Ascending aorta (tissue), 2 donors: ENCODE data around the gene ATP6V1G3. TPM values are rescaled to one million over a fixed set of nuclear protein-coding genes. Genes with fewer than 3 reads are reported as not detected.

ENCODE experiments used
- DNase-seq, 2 donors: peaks; one replicate each; pipeline ENCODE4 v3.0.0-alpha.2; 2019; ENCODE audit warnings: low spot score in 2 of 2
- H3K27ac ChIP-seq, 2 donors: fragments of 200-600 bp; sonication (generic); one replicate each; pipeline ENCODE4 v1.5.1; 2016 to 2017; ENCODE audit warnings: mild to moderate bottlenecking in 1 of 2
- H3K27me3 ChIP-seq: fragments of 200-600 bp; sonication (generic); one replicate; pipeline ENCODE4 v1.5.1; 2017
- H3K36me3 ChIP-seq, 2 donors: fragments of 200-600 bp; sonication (generic); one replicate each; pipeline ENCODE4 v1.5.1; 2016
- H3K4me1 ChIP-seq, 2 donors: fragments of 200-600 bp; sonication (generic); one replicate each; pipeline ENCODE4 v1.5.1; 2016 to 2017; ENCODE audit warnings: mild to moderate bottlenecking in 1 of 2
- H3K4me3 ChIP-seq, 2 donors: fragments of 200-600 bp; sonication (generic); one replicate each; pipeline ENCODE4 v1.5.1; 2016 to 2017; ENCODE audit warnings: mild to moderate bottlenecking in 1 of 2
- H3K9me3 ChIP-seq, 2 donors: fragments of 200-600 bp; sonication (generic); one replicate each; pipeline ENCODE4 v1.5.1; 2016
- CTCF ChIP-seq, 3 experiments: fragments of 200-600 bp in 2 of 3; fragments of 450-650 bp in 1 of 3; sonication (generic) in 2 of 3; IDR thresholded peaks; one replicate each; pipeline ENCODE4 v1.5.1; 2016 to 2019; ENCODE audit warnings: antibody characterized with exemption in 3 of 3, mild to moderate bottlenecking in 1 of 3, moderate library complexity in 1 of 3
- intact Hi-C: fragments of 100-400 bp; cut with DNase I; formaldehyde crosslinking; loops from one replicate; pipeline ENCODE4 v1.15.1; 2023
- total RNA-seq: library from RNA; depleted of rRNA; stranded (reverse); fragments of >200 nt; gene quantifications from one replicate; pipeline ENCODE4 v1.1.0, GENCODE V29; 2016

Gene ATP6V1G3
- total RNA-seq, 1 donor from 2014 or later: not detected

DNA sequence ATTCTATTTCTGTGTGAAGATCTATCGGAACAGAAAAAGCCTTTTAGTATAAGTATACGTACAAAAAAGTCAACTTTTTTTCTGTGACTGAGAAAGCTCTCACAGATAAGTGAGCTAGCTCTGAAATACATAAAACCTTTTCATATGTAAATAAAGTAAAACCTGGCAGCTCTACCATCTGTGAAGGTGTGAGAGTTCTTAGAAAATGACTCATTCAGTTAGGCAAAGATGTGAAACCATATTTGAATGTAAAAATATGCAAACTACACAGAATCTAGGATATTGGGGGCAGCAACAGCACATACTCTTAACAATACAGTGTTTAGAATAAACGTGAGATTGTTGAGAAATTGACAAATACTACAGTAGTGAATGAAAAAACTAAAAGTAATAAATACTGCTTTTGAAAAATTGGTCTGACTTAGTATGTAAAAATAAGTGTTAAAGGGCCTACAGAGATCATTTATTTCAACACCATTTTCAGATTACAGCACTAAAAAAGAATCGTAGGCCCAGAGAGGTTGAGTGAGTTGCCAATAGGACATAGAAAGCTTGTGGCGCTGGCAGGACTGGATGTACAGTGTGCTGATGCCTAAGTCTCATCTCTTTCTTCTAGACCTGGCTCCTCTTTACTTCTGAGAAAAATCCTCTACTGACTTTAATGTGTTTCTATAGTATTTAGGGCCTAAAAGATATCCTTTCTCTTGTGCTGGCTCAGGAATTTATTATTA is 19.8 kb downstream of the ATP6V1G3 start:
- no peaks in the 10 kb centered on the region for H3K27me3 ChIP-seq
- no peak for DNase-seq
- H3K9me3 ChIP-seq: no peaks in the 10 kb centered on the region
- intact Hi-C loops: no loop called here
- H3K4me3 ChIP-seq: no peak overlapping the region
- no peak for TF ChIP-seq CTCF (IDR thresholded peaks at IDR 0.05)
- no peaks in the 10 kb centered on the region for H3K4me1 ChIP-seq
- no peaks in the 10 kb centered on the region for H3K36me3 ChIP-seq
- H3K27ac ChIP-seq: no peak overlapping the region

DNA sequence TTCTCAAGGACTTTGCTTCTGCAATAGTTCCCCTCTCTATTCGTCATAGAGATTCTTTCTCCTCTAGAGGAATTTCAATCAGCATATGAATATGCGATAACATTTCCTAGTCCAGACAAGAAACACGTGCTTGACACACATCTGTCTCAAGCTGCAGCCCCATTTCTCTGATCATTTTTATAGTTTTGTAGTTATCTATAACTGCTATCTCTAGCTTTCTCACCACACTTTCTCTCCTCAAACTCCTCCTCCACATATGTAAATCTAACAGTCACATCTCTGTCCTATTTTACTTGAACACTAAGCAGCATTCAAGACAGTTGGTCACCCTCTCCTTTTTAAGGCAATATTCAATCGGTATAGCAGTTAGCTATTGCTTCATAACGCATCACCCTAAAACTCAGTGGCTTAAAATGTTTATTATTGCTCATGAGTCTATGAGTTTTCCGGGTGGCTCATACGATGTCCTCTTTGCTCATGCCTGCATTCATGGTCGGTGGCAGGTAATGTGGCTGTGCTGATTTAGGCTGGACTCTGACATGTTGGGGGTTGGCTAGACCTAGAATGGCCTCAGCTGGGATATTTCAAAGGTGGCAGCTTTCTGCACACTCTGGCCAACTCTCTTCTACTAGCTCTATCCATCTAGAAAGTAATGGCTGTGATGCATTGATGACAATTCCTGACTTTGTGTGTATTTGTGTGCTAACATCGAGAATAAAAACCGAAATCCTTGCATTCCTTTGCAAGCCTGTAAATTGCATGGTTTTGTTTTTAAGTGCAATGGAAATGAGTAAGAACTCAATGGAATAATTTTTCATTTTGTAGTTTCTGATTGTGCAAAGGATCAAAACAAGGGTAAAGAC is 20.6 kb downstream of the ATP6V1G3 start:
- Histone ChIP-seq H3K36me3 (no peaks in the 10 kb centered on the region), H3K4me1 (no peaks in the 10 kb centered on the region), H3K4me3 (no peak overlapping the region), H3K27me3 (no peaks in the 10 kb centered on the region), H3K27ac (no peak overlapping the region), H3K9me3 (no peaks in the 10 kb centered on the region)
- no peak for TF ChIP-seq CTCF (IDR thresholded peaks at IDR 0.05)
- DNase-seq: no peak
- intact Hi-C loops: no loop called here

GRCh38 chr1:198517623-198518199 is 22.8 kb downstream of the ATP6V1G3 start:
- Histone ChIP-seq H3K9me3 (no peaks in the 10 kb centered on the region), H3K4me1 (no peaks in the 10 kb centered on the region), H3K27me3 (no peaks in the 10 kb centered on the region), H3K36me3 (no peaks in the 10 kb centered on the region), H3K27ac (no peak overlapping the region), H3K4me3 (no peak overlapping the region)
- no peak for DNase-seq
- intact Hi-C loops: no loop called here
- TF ChIP-seq CTCF (IDR thresholded peaks at IDR 0.05): no peak

GRCh38 chr1:198500096-198500495 is 40.4 kb downstream of the ATP6V1G3 start:
- Histone ChIP-seq H3K27me3 (no peaks in the 10 kb centered on the region), H3K4me3 (no peak overlapping the region), H3K9me3 (no peaks in the 10 kb centered on the region), H3K36me3 (no peaks in the 10 kb centered on the region), H3K4me1 (no peaks in the 10 kb centered on the region), H3K27ac (no peak overlapping the region)
- intact Hi-C loops: no loop called here
- no peak for TF ChIP-seq CTCF (IDR thresholded peaks at IDR 0.05)
- DNase-seq: no peak

DNA sequence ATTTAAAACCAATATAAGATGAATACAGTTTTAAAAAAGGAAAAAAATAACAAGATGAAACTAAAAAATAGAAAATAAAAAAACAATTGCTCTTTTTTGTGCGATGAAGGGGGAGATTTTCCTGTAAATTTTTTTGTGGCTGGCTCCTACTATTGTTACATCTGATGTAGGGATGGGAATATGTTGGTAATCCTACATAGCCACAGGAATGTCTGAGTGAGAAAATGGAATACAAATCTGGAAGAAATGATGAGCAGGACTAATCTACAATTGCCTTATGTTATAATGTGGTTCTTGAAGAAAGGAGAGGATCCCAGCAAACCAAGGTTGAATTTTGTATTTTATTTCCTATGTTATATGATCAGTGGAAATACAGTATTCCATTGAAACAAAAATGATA is 40.9 kb downstream of the ATP6V1G3 start:
- Histone ChIP-seq H3K4me1 (no peaks in the 10 kb centered on the region), H3K9me3 (no peaks in the 10 kb centered on the region), H3K36me3 (no peaks in the 10 kb centered on the region), H3K27me3 (no peaks in the 10 kb centered on the region), H3K4me3 (no peak overlapping the region), H3K27ac (no peak overlapping the region)
- intact Hi-C loops: no loop called here
- no peak for DNase-seq
- TF ChIP-seq CTCF (IDR thresholded peaks at IDR 0.05): no peak
